ENCODE data around the gene MYO5B. TPM values are rescaled to one million over a fixed set of nuclear protein-coding genes. Genes with fewer than 3 reads are reported as not detected.

The MYO5B gene
- total RNA-seq, 1 experiment from 2014 or later = 32.1 TPM

- no peak overlapping the region for H2AFZ ChIP-seq (ENCODE audit: low read depth, low read length, poor library complexity, severe bottlenecking)
- peak overlapping the region; percentile 83; the same call in 1 of the 2 replicates for H3K4me2 ChIP-seq (ENCODE audit: low read length)
- CTCF ChIA-PET = interaction anchor here (2.2 kb wide), 1 partner anchor 8 kb away, joined by 16 read pairs; no protein-coding TSS in a partner anchor
- H3K9me3 ChIP-seq (ENCODE audit: control insufficient read depth in 1 of 2, insufficient read depth in 1 of 2, low read depth in 1 of 2, low read length in 2 of 2) = no peaks in the 10 kb centered on the region
- no peak for ATAC-seq
- TF ChIP-seq ZNF274 (IDR thresholded peaks at IDR 0.05; ENCODE audit: low read depth, low read length) (no peak), TCF7L2 (IDR thresholded peaks at IDR 0.05; ENCODE audit: borderline replicate concordance, extremely low read depth, insufficient read depth, insufficient read length) (no peak), YY1 (IDR thresholded peaks at IDR 0.05; ENCODE audit: extremely low read depth, insufficient replicate concordance, low read depth, low read length) (no peak), RAD21 (IDR thresholded peaks at IDR 0.05; ENCODE audit: low read depth) (no peak), CBX3 (IDR thresholded peaks at IDR 0.05; ENCODE audit: low read depth) (no peak), EZH2 (IDR thresholded peaks at IDR 0.05) (no peak), ZBTB33 (IDR thresholded peaks at IDR 0.05; ENCODE audit: extremely low read depth, insufficient replicate concordance, low read length) (no peak), JUND (IDR thresholded peaks at IDR 0.05) (no peak), SRF (IDR thresholded peaks at IDR 0.05; ENCODE audit: low read depth) (no peak), ELF1 (IDR thresholded peaks at IDR 0.05; ENCODE audit: borderline replicate concordance, low read depth) (no peak), SIN3A (IDR thresholded peaks at IDR 0.05; ENCODE audit: low read depth) (no peak), ZFX (IDR thresholded peaks at IDR 0.05) (no peak), POLR2AphosphoS5 (IDR thresholded peaks at IDR 0.05; ENCODE audit: low read depth, low read length) (no peak), POLR2A (IDR thresholded peaks at IDR 0.05; ENCODE audit: borderline replicate concordance, extremely low read depth, insufficient read depth, insufficient read length) (no peak)
- TF ChIP-seq, protein P1, sequence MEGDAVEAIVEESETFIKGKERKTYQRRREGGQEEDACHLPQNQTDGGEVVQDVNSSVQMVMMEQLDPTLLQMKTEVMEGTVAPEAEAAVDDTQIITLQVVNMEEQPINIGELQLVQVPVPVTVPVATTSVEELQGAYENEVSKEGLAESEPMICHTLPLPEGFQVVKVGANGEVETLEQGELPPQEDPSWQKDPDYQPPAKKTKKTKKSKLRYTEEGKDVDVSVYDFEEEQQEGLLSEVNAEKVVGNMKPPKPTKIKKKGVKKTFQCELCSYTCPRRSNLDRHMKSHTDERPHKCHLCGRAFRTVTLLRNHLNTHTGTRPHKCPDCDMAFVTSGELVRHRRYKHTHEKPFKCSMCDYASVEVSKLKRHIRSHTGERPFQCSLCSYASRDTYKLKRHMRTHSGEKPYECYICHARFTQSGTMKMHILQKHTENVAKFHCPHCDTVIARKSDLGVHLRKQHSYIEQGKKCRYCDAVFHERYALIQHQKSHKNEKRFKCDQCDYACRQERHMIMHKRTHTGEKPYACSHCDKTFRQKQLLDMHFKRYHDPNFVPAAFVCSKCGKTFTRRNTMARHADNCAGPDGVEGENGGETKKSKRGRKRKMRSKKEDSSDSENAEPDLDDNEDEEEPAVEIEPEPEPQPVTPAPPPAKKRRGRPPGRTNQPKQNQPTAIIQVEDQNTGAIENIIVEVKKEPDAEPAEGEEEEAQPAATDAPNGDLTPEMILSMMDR (IDR thresholded peaks at IDR 0.05 in 2 of 3, conservative IDR thresholded peaks at IDR 0.05 in 1 of 3; ENCODE audit: borderline replicate concordance in 1 of 3, insufficient read depth in 1 of 3, low read depth in 2 of 3, low read length in 2 of 3) = no peak
- TF ChIP-seq, protein P2, sequence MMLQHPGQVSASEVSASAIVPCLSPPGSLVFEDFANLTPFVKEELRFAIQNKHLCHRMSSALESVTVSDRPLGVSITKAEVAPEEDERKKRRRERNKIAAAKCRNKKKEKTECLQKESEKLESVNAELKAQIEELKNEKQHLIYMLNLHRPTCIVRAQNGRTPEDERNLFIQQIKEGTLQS (IDR thresholded peaks at IDR 0.05) = no peak
- TF ChIP-seq, protein P3, sequence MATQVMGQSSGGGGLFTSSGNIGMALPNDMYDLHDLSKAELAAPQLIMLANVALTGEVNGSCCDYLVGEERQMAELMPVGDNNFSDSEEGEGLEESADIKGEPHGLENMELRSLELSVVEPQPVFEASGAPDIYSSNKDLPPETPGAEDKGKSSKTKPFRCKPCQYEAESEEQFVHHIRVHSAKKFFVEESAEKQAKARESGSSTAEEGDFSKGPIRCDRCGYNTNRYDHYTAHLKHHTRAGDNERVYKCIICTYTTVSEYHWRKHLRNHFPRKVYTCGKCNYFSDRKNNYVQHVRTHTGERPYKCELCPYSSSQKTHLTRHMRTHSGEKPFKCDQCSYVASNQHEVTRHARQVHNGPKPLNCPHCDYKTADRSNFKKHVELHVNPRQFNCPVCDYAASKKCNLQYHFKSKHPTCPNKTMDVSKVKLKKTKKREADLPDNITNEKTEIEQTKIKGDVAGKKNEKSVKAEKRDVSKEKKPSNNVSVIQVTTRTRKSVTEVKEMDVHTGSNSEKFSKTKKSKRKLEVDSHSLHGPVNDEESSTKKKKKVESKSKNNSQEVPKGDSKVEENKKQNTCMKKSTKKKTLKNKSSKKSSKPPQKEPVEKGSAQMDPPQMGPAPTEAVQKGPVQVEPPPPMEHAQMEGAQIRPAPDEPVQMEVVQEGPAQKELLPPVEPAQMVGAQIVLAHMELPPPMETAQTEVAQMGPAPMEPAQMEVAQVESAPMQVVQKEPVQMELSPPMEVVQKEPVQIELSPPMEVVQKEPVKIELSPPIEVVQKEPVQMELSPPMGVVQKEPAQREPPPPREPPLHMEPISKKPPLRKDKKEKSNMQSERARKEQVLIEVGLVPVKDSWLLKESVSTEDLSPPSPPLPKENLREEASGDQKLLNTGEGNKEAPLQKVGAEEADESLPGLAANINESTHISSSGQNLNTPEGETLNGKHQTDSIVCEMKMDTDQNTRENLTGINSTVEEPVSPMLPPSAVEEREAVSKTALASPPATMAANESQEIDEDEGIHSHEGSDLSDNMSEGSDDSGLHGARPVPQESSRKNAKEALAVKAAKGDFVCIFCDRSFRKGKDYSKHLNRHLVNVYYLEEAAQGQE (IDR thresholded peaks at IDR 0.05; ENCODE audit: low read depth) = no peak
- RAD21 ChIA-PET (ENCODE audit: low non-redundant PET in 1 of 2, low total read pairs in 2 of 2, uncharacterized antibody in 2 of 2, unreplicated experiment in 2 of 2) = interaction anchor here in 1 of 2 experiments (1.4 kb wide), 1 partner anchor 8 kb away, joined by 6 read pairs; no protein-coding TSS in a partner anchor
- H3K36me3 ChIP-seq (ENCODE audit: control insufficient read depth in 1 of 2, insufficient read depth in 2 of 2, low read length in 2 of 2) = no peaks in the 10 kb centered on the region
- intact Hi-C loops (cut with micrococcal nuclease) = loop anchor here (10.0 kb wide), 1 partner anchor 196 kb away; no protein-coding TSS in a partner anchor
- no peak for DNase-seq (ENCODE audit: low read depth, low spot score)
- peaks cover 21 to 49% of the 10 kb centered on the region in 2 experiments for H3K4me1 ChIP-seq (ENCODE audit: control insufficient read depth in 1 of 2, insufficient read depth in 2 of 2, low read length in 2 of 2)
- no TSS peak for BruUV-seq (replicated peaks)
- no peaks in the 10 kb centered on the region for H4K20me1 ChIP-seq (ENCODE audit: insufficient read depth)
- no peaks in the 10 kb centered on the region for H3K27me3 ChIP-seq (ENCODE audit: insufficient read depth, low read length)
- no peaks in the 10 kb centered on the region for H3K79me2 ChIP-seq (ENCODE audit: insufficient read depth, low read length)
- no peaks in the 10 kb centered on the region for H3K9me2 ChIP-seq (ENCODE audit: insufficient read depth)
- H3K4me3 ChIP-seq (replicated peaks in 1 of 2; ENCODE audit: low read depth in 1 of 2, low read length in 2 of 2) = no peak overlapping the region
- H3K27ac ChIP-seq (ENCODE audit: low read depth, low read length) = no peak overlapping the region
- no peak overlapping the region for H3K9ac ChIP-seq (ENCODE audit: low read length)
- POLR2A ChIA-PET = interaction anchor here (2.2 kb wide), 1 partner anchor 8 kb away, joined by 11 read pairs; no protein-coding TSS in a partner anchor
These were observed 344.3 kb downstream of the MYO5B start for GRCh38 chr18:49850636-49851035.
